Measurements from ENCODE around the gene AK3. TPM values are rescaled to one million over a fixed set of nuclear protein-coding genes. Genes with fewer than 3 reads are reported as not detected.

Gene AK3
- total RNA-seq, 1 experiment from 2014 or later = 61.0 TPM

- DNase-seq (ENCODE audit: unreplicated experiment) = no peak
- ChIA-PET CTCF (no interaction called here), POLR2A (interaction anchor here (0.6 kb wide), 1 partner anchor 10 kb away, joined by 4 read pairs; no protein-coding TSS in a partner anchor)
- Mint-ChIP-seq H3K9me3 (ENCODE audit: unreplicated experiment) (no peaks in the 10 kb centered on the region), H3K27ac (ENCODE audit: low read depth, unreplicated experiment) (no peak overlapping the region), H3K4me3 (ENCODE audit: unreplicated experiment) (no peak overlapping the region), H3K36me3 (ENCODE audit: insufficient read depth, unreplicated experiment) (no peaks in the 10 kb centered on the region), H3K27me3 (ENCODE audit: insufficient read depth, unreplicated experiment) (no peaks in the 10 kb centered on the region), H3K4me1 (ENCODE audit: insufficient read depth, unreplicated experiment) (peaks cover 28% of the 10 kb centered on the region)
- intact Hi-C loops (cut with micrococcal nuclease) = loop anchor here (10.0 kb wide), 1 partner anchor 284 kb away; no protein-coding TSS in a partner anchor
- no TSS peak for BruUV-seq (replicated peaks)
- TF ChIP-seq CTCF (IDR thresholded peaks at IDR 0.05; ENCODE audit: unreplicated experiment) = no peak
These were observed 72.4 kb downstream of the AK3 start for GRCh38 chr9:4668604-4669003.

GRCh38 chr9:4667681-4668080, 73.3 kb downstream of the AK3 start:
- intact Hi-C loops (cut with micrococcal nuclease) = loop anchor here (10.0 kb wide), 1 partner anchor 283 kb away; no protein-coding TSS in a partner anchor
- ChIA-PET CTCF (no interaction called here), POLR2A (interaction anchor here (1.0 kb wide), 1 partner anchor 13 kb away, joined by 3 read pairs; no protein-coding TSS in a partner anchor)
- DNase-seq (ENCODE audit: unreplicated experiment) = no peak
- no TSS peak for BruUV-seq (replicated peaks)
- Mint-ChIP-seq H3K4me3 (ENCODE audit: unreplicated experiment) (no peak overlapping the region), H3K36me3 (ENCODE audit: insufficient read depth, unreplicated experiment) (no peaks in the 10 kb centered on the region), H3K27me3 (ENCODE audit: insufficient read depth, unreplicated experiment) (no peaks in the 10 kb centered on the region), H3K27ac (ENCODE audit: low read depth, unreplicated experiment) (no peak overlapping the region), H3K4me1 (ENCODE audit: insufficient read depth, unreplicated experiment) (peaks cover 34% of the 10 kb centered on the region), H3K9me3 (ENCODE audit: unreplicated experiment) (no peaks in the 10 kb centered on the region)
- no peak for TF ChIP-seq CTCF (IDR thresholded peaks at IDR 0.05; ENCODE audit: unreplicated experiment)

- Mint-ChIP-seq H3K9me3 (ENCODE audit: unreplicated experiment) (no peaks in the 10 kb centered on the region), H3K27me3 (ENCODE audit: insufficient read depth, unreplicated experiment) (no peaks in the 10 kb centered on the region), H3K27ac (ENCODE audit: low read depth, unreplicated experiment) (peak within 1 kb of the TSS; percentile 70), H3K4me1 (ENCODE audit: insufficient read depth, unreplicated experiment) (peaks cover 40% of the 10 kb centered on the region), H3K36me3 (ENCODE audit: insufficient read depth, unreplicated experiment) (no peaks in the 10 kb centered on the region), H3K4me3 (ENCODE audit: unreplicated experiment) (peak within 1 kb of the TSS; percentile 72)
- intact Hi-C loops (cut with micrococcal nuclease) = loop anchor here (10.0 kb wide), 1 partner anchor 281 kb away; no protein-coding TSS in a partner anchor
- DNase-seq (ENCODE audit: unreplicated experiment) = peak; percentile 32
- CTCF ChIA-PET = interaction anchor here (0.6 to 2.8 kb wide), 6 partner anchors 9 to 369 kb away, joined by 3 to 15 read pairs (median 4); no protein-coding TSS in a partner anchor
- TF ChIP-seq CTCF (IDR thresholded peaks at IDR 0.05; ENCODE audit: unreplicated experiment) = no peak
- POLR2A ChIA-PET = interaction anchor here (0.6 to 5.9 kb wide), 5 partner anchors 9 to 21 kb away, joined by 3 to 42 read pairs (median 8); partner anchors contain the start of gene CDC37L1
- no TSS peak for BruUV-seq (replicated peaks)
These were observed 74.8 kb downstream of the AK3 start, which contains the start of gene SPATA6L for GRCh38 chr9:4666042-4666699. SPATA6L (minus strand) TSS chr9:4666480; CDS start chr9:4666250, 230 bp downstream.

GRCh38 chr9:4665357-4665756, 75.6 kb downstream of the AK3 start:
- no peaks in the 10 kb centered on the region for H3K9me3 Mint-ChIP-seq (ENCODE audit: unreplicated experiment)
- ChIA-PET POLR2A (interaction anchor here (1.0 to 5.9 kb wide), 6 partner anchors 10 to 75 kb away, joined by 4 to 42 read pairs (median 8); partner anchors contain the start of genes AK3 and CDC37L1), CTCF (interaction anchor here (0.6 to 2.8 kb wide), 6 partner anchors 9 to 284 kb away, joined by 3 to 15 read pairs (median 4); no protein-coding TSS in a partner anchor)
- DNase-seq (ENCODE audit: unreplicated experiment) = peak; percentile 87
- no peak for TF ChIP-seq CTCF (IDR thresholded peaks at IDR 0.05; ENCODE audit: unreplicated experiment)
- no peaks in the 10 kb centered on the region for H3K36me3 Mint-ChIP-seq (ENCODE audit: insufficient read depth, unreplicated experiment)
- peak overlapping the region; percentile 72 for H3K4me3 Mint-ChIP-seq (ENCODE audit: unreplicated experiment)
- peaks cover 40% of the 10 kb centered on the region for H3K4me1 Mint-ChIP-seq (ENCODE audit: insufficient read depth, unreplicated experiment)
- no peaks in the 10 kb centered on the region for H3K27me3 Mint-ChIP-seq (ENCODE audit: insufficient read depth, unreplicated experiment)
- no TSS peak for BruUV-seq (replicated peaks)
- peak overlapping the region; percentile 70 for H3K27ac Mint-ChIP-seq (ENCODE audit: low read depth, unreplicated experiment)
- intact Hi-C loops (cut with micrococcal nuclease) = loop anchor here (10.0 kb wide), 1 partner anchor 281 kb away; no protein-coding TSS in a partner anchor
